ENCODE measurements around the gene HYKK.

- TF ChIP-seq CTCF (conservative IDR thresholded peaks at IDR 0.05): no peak
- no peak for TF ChIP-seq EZH2 (IDR thresholded peaks at IDR 0.05; ENCODE audit: low read depth)
Measured at GRCh38 chr15:78564743-78565096, 57.3 kb downstream of the HYKK start.

Measured in PC-9 (cell line).